ENCODE data around the gene TMEM14A.

DNA sequence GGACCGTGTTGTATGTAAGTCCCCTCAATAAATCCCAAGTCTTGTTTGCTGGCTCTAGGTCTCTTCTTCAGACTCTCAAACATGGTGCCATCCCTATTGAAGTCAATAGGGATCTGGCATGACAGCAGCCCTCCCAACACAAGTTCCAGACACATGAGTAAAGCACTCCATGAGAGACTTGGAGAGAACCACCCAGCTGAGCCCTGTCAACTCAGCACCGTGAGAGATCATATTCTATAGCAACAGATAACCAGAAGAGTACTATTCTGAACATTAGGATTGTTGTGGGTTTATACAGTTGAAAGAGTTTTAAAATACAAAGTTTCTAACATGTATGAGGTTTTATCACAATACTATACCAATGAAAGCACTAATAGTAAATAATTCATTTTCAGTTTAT, 23.5 kb downstream of the TMEM14A start:
- TF ChIP-seq, protein P1, sequence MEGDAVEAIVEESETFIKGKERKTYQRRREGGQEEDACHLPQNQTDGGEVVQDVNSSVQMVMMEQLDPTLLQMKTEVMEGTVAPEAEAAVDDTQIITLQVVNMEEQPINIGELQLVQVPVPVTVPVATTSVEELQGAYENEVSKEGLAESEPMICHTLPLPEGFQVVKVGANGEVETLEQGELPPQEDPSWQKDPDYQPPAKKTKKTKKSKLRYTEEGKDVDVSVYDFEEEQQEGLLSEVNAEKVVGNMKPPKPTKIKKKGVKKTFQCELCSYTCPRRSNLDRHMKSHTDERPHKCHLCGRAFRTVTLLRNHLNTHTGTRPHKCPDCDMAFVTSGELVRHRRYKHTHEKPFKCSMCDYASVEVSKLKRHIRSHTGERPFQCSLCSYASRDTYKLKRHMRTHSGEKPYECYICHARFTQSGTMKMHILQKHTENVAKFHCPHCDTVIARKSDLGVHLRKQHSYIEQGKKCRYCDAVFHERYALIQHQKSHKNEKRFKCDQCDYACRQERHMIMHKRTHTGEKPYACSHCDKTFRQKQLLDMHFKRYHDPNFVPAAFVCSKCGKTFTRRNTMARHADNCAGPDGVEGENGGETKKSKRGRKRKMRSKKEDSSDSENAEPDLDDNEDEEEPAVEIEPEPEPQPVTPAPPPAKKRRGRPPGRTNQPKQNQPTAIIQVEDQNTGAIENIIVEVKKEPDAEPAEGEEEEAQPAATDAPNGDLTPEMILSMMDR (IDR thresholded peaks at IDR 0.05): no peak
- TF ChIP-seq POLR2A (IDR thresholded peaks at IDR 0.05): no peak

Data from right lobe of liver (tissue), 4 donors.